A549 treated with GW870086 at 1 μM for 4 hours (cell line): ENCODE results near the gene MAGEB3. TPM values are rescaled to one million over a fixed set of nuclear protein-coding genes. Genes with fewer than 3 reads are reported as not detected.

Source experiments
- total RNA-seq: library from RNA; stranded (reverse); fragments of 200-300 nt; extraction: Qiagen RNA extraction; gene quantifications from 5 replicates; pipeline ENCODE4 v1.2.3, GENCODE V29; 2022; ENCODE audit warnings: low read depth

The MAGEB3 gene, protein sequence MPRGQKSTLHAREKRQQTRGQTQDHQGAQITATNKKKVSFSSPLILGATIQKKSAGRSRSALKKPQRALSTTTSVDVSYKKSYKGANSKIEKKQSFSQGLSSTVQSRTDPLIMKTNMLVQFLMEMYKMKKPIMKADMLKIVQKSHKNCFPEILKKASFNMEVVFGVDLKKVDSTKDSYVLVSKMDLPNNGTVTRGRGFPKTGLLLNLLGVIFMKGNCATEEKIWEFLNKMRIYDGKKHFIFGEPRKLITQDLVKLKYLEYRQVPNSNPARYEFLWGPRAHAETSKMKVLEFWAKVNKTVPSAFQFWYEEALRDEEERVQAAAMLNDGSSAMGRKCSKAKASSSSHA
- not detected in 5 replicates for total RNA-seq

DNA sequence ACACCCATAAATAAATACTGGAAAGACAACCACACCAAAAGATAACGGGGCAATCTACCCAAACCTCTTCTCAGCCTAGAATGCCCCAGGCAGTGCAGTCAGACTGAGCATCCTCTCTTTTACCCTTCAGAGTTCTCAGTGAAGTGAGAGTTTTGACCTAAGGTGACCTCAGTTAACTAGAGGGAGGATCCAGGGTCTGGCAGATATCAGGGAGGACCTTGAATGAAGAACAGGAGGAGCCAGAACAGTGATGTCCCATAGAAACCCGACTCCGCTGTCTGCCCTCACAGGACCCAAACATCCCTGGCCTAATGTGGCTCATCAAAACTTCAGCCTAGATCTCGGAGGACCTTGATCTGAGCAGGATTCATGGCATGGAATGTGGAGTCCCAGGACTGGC is at the start of gene MAGEB3:
Gene MAGEB3 (plus strand): TSS at position 263 of the 400 bp plus-strand sequence. CDS start 5,268 bp downstream, outside the sequence.

DNA sequence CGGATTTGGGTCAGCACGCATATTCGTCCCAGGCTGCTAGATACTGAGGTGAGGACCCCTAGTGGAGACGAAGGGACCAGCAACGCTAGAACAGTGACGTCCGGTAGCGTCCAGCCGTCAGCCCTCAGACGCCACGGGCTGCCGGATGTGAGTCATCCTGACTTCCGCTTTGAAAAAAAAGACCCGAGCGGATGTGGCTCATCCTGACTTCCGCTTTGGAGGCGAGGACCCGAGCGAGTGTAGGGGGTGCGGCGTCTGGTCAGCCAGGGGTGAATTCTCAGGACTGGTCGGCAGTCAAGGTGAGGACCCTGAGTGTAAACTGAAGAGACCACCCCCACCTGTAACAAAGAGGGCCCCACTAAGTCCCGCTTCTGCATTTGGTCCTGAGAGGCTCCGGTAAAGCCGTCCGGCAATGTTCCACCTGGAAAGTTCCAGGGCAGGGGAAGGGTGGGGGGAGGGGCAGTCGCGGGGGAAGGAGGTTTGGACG is 15.1 kb upstream of the MAGEB3 start, which contains the start of gene MAGEB2:
Gene MAGEB2 (plus strand): TSS at position 207 of the 487 bp plus-strand sequence. CDS start 3,018 bp downstream, outside the sequence.

DNA sequence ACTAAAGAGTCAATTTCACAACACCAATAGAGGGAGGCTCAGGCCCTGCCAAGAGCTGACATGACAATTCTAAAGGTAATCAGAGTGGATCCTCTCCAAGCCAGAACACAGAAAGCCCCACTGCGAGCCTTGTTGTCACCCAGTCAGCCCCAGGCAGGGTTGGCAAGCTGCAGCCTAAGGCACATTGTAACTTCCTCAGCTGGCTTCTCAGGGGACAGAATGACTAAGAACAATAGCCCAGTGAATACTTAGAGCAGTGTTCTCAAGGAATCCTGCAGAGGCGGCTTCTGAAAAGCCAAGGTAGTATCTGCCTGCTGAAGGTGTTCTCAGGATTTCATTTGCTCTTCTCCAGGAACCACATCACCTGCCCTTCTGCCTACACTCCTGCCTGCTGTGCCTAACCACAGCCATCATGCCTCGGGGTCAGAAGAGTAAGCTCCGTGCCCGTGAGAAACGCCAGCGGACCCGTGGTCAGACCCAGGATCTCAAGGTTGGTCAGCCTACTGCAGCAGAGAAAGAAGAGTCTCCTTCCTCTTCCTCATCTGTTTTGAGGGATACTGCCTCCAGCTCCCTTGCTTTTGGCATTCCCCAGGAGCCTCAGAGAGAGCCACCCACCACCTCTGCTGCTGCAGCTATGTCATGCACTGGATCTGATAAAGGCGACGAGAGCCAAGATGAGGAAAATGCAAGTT is 11.4 kb downstream of the MAGEB3 start, which contains the start of gene MAGEB4:
Gene MAGEB4 (plus strand): TSS at position 277 of the 692 bp plus-strand sequence. CDS start 136 bp downstream, at position 413.

DNA sequence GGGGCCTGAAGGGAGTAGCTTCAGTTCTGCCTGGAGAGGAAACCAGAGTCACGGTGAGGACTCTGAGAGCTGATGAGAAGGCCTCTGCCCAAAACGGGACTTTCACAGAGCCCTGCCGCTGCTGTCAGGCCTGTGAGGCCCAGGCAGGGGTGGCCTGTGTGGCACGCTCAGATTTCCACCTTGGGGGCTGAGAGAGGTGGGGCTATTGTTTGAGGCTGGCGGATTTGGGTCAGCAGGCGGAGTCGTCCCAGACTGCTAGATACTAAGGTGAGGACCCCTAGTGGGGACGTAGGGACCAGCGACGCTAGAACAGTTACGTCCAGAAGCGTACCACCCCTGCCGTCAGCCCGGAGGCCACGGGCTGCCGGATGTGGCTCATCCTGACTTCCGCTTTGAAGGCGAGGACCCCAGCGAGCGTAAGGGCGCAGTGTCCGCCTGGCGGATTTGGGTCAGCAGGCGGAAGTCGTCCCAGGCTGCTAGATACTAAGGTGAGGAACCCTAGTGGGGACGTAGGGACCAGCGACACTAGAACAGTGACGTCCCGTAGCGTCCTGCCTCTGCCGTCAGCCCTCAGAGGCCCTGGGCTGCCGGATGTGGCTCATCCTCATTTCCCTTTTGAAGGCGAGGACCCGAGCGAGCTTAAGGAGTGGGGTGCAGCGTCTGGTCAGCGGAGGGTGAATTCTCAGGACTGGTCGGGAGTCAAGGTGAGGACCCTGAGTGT is 16.5 kb downstream of the MAGEB3 start, which contains the start of gene MAGEB1:
Gene MAGEB1 (plus strand): TSS at position 378 of the 721 bp plus-strand sequence. CDS start 3,348 bp downstream, outside the sequence.

Other genes starting within 250 kb of the MAGEB3 start
- gene MAGEB2, start 15.1 kb upstream of the MAGEB3 start, total RNA-seq, result not detected in 5 replicates
- gene MAGEB4, start 11.3 kb downstream of the MAGEB3 start, total RNA-seq, result not detected in 5 replicates
- gene MAGEB1, start 16.5 kb downstream of the MAGEB3 start, total RNA-seq, result not detected in 5 replicates
- 19.4 to 33.3 TPM (median 25.6 TPM) in 5 replicates for gene NR0B1, start 78.7 kb downstream of the MAGEB3 start, total RNA-seq